ENCODE measurements around the gene SLC22A17. TPM values are rescaled to one million over a fixed set of nuclear protein-coding genes. Genes with fewer than 3 reads are reported as not detected.
"Not testable (repeated sequence)": the region's sequence is repeated elsewhere in the genome, so short reads cannot be mapped to it uniquely, and the experiment has no call there.

The SLC22A17 gene
- 39.4 and 42.4 TPM in 2 replicates for total RNA-seq
- long read RNA-seq, partial matches to known transcripts = 1 of 2 reads
- long read RNA-seq, other reads (novel, unspliced or antisense) = 1 of 2 reads

DNA sequence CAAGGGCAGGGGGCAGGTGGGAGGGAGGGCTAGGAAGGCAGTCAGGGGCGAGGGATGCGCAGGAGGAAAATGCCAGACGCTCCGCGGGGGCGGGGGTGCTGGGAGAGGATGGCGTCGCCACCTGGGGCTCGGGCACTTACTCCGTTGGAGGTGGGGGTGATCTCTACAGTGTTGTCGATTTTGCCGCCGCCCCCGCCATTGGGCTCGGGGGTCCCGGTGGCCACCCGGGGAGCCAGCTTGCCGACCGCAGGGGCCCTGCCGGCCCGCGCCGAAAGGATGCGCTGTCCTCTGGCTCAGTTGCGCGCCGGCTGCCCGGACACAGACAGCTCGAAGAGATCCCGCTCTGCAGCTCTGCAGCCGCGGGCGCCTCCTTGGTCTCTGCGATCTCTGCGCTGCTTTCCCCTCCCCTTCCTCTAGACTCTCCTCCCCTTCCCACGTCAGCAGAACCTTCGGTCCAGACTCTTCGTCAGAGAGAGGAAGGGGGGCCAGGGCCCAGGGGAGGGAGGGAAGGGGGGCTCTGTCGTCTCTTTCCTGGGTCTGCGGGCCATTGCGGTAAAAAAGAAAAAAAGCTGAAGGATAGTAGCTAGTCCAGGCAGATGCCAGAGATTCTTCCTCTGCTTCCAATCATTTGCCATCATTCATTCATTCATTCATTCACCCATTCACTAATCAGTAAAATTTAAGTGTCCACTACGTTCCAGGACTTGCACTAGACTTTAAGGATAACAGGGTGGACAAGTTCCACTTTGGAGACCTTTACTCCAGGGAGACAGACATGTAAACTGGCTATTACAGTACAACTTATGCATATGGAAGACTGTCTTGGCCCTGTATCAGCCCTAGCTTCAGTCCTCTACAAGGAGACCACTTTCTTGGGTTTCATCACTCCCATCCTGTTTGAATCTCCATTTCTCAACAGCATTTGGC is at the start of gene SLC22A17:
Gene SLC22A17, minus strand, starts transcription at position 382 of the 927 bp plus-strand sequence.
- Mint-ChIP-seq H3K4me1 (peaks cover 32% of the 10 kb centered on the region), H3K9me3 (peaks cover 10% of the 10 kb centered on the region), H3K36me3 (ENCODE audit: low read depth) (peaks cover 15% of the 10 kb centered on the region), H3K27ac (ENCODE audit: unreplicated experiment) (peak within 1 kb of the TSS; percentile 6), H3K4me3 (peak within 1 kb of the TSS; percentile 84), H3K27me3 (ENCODE audit: low read depth) (peaks cover 32% of the 10 kb centered on the region)
- peak; percentile 70 for DNase-seq (ENCODE audit: low read depth, low spot score)
- TF ChIP-seq, protein P1, sequence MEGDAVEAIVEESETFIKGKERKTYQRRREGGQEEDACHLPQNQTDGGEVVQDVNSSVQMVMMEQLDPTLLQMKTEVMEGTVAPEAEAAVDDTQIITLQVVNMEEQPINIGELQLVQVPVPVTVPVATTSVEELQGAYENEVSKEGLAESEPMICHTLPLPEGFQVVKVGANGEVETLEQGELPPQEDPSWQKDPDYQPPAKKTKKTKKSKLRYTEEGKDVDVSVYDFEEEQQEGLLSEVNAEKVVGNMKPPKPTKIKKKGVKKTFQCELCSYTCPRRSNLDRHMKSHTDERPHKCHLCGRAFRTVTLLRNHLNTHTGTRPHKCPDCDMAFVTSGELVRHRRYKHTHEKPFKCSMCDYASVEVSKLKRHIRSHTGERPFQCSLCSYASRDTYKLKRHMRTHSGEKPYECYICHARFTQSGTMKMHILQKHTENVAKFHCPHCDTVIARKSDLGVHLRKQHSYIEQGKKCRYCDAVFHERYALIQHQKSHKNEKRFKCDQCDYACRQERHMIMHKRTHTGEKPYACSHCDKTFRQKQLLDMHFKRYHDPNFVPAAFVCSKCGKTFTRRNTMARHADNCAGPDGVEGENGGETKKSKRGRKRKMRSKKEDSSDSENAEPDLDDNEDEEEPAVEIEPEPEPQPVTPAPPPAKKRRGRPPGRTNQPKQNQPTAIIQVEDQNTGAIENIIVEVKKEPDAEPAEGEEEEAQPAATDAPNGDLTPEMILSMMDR (conservative IDR thresholded peaks at IDR 0.05) = peak; percentile 23

DNA sequence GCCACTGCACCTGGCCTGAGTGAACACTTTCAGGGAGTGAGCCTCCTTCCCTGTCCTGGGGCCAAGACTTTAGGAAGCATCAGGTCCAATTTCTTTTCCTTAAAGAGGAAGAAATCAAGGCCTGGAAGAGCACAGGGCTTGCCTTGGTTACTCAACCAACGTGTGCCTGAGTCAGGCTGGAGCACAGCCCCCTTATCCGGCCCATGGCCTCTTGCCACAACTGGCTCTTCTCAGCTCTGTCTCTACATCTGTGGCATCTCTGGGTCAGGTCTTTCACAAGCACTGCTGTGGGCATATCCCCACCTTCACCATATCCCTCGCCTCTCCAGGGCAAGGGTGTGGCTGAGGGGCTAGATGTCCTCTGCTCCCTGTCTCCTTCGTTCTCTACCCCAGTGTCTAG is 48.6 kb upstream of the SLC22A17 start:
- no peak overlapping the region for H3K27ac Mint-ChIP-seq (ENCODE audit: unreplicated experiment)
- H3K36me3 Mint-ChIP-seq (ENCODE audit: low read depth) = no peaks in the 10 kb centered on the region
- no peaks in the 10 kb centered on the region for H3K9me3 Mint-ChIP-seq
- no peak for DNase-seq (ENCODE audit: low read depth, low spot score)
- TF ChIP-seq, protein P1 (conservative IDR thresholded peaks at IDR 0.05) = no peak
- H3K4me3 Mint-ChIP-seq = no peak overlapping the region
- no peaks in the 10 kb centered on the region for H3K4me1 Mint-ChIP-seq
- peaks cover 27% of the 10 kb centered on the region for H3K27me3 Mint-ChIP-seq (ENCODE audit: low read depth)

DNA sequence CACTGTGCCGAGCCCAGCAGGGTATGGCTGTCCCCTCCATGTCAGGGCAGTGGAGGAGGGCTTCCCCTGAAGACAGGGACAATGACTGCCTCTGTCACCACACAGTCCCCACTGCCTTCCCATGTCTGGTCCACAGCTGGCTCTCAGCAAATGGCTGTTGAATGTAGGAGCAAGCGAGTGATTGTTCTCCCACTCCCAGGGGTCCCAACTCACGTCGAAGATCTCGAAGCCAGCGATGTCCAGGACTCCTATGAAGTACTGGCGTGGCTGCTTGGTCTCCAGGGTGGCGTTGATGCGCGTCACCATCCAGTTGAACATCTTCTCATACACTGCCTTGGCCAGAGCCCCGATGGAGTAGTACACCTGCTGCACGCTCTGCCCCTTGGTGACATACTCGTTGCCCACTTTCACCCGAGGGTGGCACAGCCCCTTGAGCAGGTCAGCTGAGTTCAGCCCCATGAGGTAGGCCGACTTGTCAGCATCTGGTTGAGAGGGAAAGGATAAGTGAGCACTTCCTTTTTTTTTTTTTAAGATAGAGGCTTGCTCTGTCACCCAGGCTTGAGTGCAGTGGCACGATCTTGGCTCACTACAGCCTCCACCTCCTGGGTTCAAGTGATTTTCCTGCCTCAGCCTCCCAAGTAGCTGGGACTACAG is 47.9 kb upstream of the SLC22A17 start:
- peaks cover 24% of the 10 kb centered on the region for H3K27me3 Mint-ChIP-seq (ENCODE audit: low read depth)
- not testable (repeated sequence) for H3K9me3 Mint-ChIP-seq; H3K36me3 Mint-ChIP-seq (ENCODE audit: low read depth); H3K4me1 Mint-ChIP-seq; DNase-seq (ENCODE audit: low read depth, low spot score); H3K27ac Mint-ChIP-seq (ENCODE audit: unreplicated experiment); H3K4me3 Mint-ChIP-seq

DNA sequence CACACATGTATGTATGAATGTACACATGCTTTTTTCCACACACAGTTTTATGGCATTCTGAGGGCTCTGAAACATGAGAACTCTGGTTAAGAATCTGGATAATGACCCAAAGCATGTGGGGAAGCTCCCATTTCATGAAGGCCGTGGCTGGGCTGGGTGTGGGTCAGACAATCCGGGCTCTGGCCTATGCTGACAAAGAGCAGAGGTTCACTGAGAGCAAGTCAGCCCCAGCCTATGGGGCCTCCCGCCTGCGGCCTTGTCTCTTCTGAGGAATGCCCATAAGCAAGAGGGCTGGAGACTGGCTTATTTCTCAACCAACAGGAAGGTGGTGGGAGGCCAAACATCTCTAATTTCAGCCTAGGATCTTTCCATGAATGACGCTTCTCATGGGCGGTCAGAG is 46.9 kb upstream of the SLC22A17 start:
- peaks cover 19% of the 10 kb centered on the region for H3K27me3 Mint-ChIP-seq (ENCODE audit: low read depth)
- no peaks in the 10 kb centered on the region for H3K4me1 Mint-ChIP-seq
- H3K4me3 Mint-ChIP-seq = no peak overlapping the region
- no peak for DNase-seq (ENCODE audit: low read depth, low spot score)
- TF ChIP-seq, protein P1 (conservative IDR thresholded peaks at IDR 0.05) = no peak
- H3K9me3 Mint-ChIP-seq = no peaks in the 10 kb centered on the region
- no peak overlapping the region for H3K27ac Mint-ChIP-seq (ENCODE audit: unreplicated experiment)
- no peaks in the 10 kb centered on the region for H3K36me3 Mint-ChIP-seq (ENCODE audit: low read depth)

DNA sequence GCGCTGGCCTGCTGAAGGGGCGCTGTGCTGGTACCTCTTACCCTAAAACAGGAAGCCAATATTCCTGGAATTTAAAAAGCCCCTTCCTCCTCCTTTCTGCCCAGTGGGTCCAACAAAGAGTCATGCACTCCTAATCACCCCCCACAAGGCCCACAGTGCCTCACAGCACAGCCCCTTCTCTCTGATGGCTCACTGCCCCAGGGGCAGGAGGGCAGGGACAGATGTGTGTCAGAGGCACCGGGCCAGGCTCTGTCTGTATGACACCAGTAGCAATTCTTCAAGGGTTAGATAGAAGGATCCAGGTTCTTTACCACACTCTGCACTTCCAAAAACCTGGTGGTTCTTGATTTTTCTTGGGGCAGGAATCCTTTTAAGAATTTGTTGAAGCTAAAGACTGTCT is 46.4 kb upstream of the SLC22A17 start:
- TF ChIP-seq, protein P1 (conservative IDR thresholded peaks at IDR 0.05) = no peak
- H3K4me3 Mint-ChIP-seq = no peak overlapping the region
- no peaks in the 10 kb centered on the region for H3K4me1 Mint-ChIP-seq
- H3K27ac Mint-ChIP-seq (ENCODE audit: unreplicated experiment) = no peak overlapping the region
- H3K27me3 Mint-ChIP-seq (ENCODE audit: low read depth) = peaks cover 19% of the 10 kb centered on the region
- H3K36me3 Mint-ChIP-seq (ENCODE audit: low read depth) = no peaks in the 10 kb centered on the region
- H3K9me3 Mint-ChIP-seq = no peaks in the 10 kb centered on the region
- DNase-seq (ENCODE audit: low read depth, low spot score) = no peak
